Activated CD8-positive, alpha-beta memory T cell treated with anti-CD3 and anti-CD28 coated beads for 48 hours (primary cell): ENCODE results near the gene COCH.
"Not testable (repeated sequence)": the region's sequence is repeated elsewhere in the genome, so short reads cannot be mapped to it uniquely, and the experiment has no call there.

Source experiments
- DNase-seq, 3 experiments: peaks; one replicate each; pipeline ENCODE4 v3.0.0-alpha.2; 2020; ENCODE audit warnings: low read depth in 2 of 3, low spot score in 2 of 3

COCH gene

GRCh38 chr14:30921305-30921704, 46.9 kb downstream of the COCH start:
- DNase-seq, result no peak

- DNase-seq, result no peak
Observed at GRCh38 chr14:30921788-30922187, 47.4 kb downstream of the COCH start.

GRCh38 chr14:30925254-30925653, 50.9 kb downstream of the COCH start:
- DNase-seq, result no peak

GRCh38 chr14:30928462-30928861, 54.1 kb downstream of the COCH start:
- no peak for DNase-seq

- not testable (repeated sequence) for DNase-seq
Observed at GRCh38 chr14:30933937-30934336, 59.6 kb downstream of the COCH start.

GRCh38 chr14:30935445-30935844, 61.1 kb downstream of the COCH start:
- no peak for DNase-seq

- DNase-seq, result no peak
Observed at GRCh38 chr14:30938617-30939016, 64.3 kb downstream of the COCH start.
